Left lobe of liver (tissue), 2 donors: ENCODE measurements around the gene SSB. TPM values are rescaled to one million over a fixed set of nuclear protein-coding genes. Genes with fewer than 3 reads are reported as not detected.
A peak's percentile ranks its signal among the peaks of the same experiment; 100 is the strongest.
"Not testable (repeated sequence)": the region's sequence is repeated elsewhere in the genome, so short reads cannot be mapped to it uniquely, and the experiment has no call there.

ENCODE experiments used
- ATAC-seq: fragments of 200-7000 bp; cut with Tn5 transposase; one replicate; pipeline ENCODE4 v1.9.1; 2020; ENCODE audit warnings: mild to moderate bottlenecking, moderate library complexity
- DNase-seq: peaks from one replicate; pipeline ENCODE4 v3.0.0-alpha.2; 2020; ENCODE audit warnings: low spot score
- total RNA-seq: library from RNA; stranded (reverse); gene quantifications from one replicate; pipeline ENCODE4 v1.2.1, GENCODE V29; 2021
- donor health status: DM: no; HTN: no; CAD: no; lungs with moderate emphysema.
- donor health status: DM: no; HTN: yes; CAD: no.

SSB gene
- total RNA-seq, 1 donor from 2014 or later: 21.4 TPM

GRCh38 chr2:169828141-169828811, 29.6 kb downstream of the SSB start:
- DNase-seq (peak; percentile 60), ATAC-seq (peak; percentile 60)

- ATAC-seq (no peak), DNase-seq (no peak)
These were observed 35.7 kb downstream of the SSB start for GRCh38 chr2:169834401-169834800.

- DNase-seq (no peak), ATAC-seq (peak; percentile 15)
These were observed 40.2 kb downstream of the SSB start for GRCh38 chr2:169838743-169839489.

- DNase-seq (no peak), ATAC-seq (peak; percentile 34)
These were observed 41.5 kb downstream of the SSB start for GRCh38 chr2:169839954-169840746.

- DNase-seq (no peak), ATAC-seq (peak; percentile 14)
These were observed 42.1 kb downstream of the SSB start for GRCh38 chr2:169840747-169841142.

- not testable (repeated sequence) for ATAC-seq, DNase-seq
These were observed 43.0 kb downstream of the SSB start for GRCh38 chr2:169841625-169842024.

GRCh38 chr2:169845016-169845415, 46.3 kb downstream of the SSB start:
- ATAC-seq (no peak), DNase-seq (no peak)

GRCh38 chr2:169848959-169849693, 50.5 kb downstream of the SSB start:
- ATAC-seq (peak; percentile 75), DNase-seq (peak; percentile 56)

- DNase-seq: no peak
- peak; percentile 12 for ATAC-seq
These were observed 51.0 kb downstream of the SSB start for GRCh38 chr2:169849710-169850109.

GRCh38 chr2:169853041-169853668, 54.5 kb downstream of the SSB start:
- DNase-seq (no peak), ATAC-seq (no peak)

GRCh38 chr2:169855281-169856258, 56.9 kb downstream of the SSB start:
- ATAC-seq, DNase-seq: not testable (repeated sequence)

GRCh38 chr2:169859423-169859822, 60.8 kb downstream of the SSB start:
- ATAC-seq (no peak), DNase-seq (no peak)

GRCh38 chr2:169860149-169860548, 61.5 kb downstream of the SSB start:
- no peak for ATAC-seq
- no peak for DNase-seq

Other genes starting within 250 kb of the SSB start
- gene FASTKD1, start 225.0 kb upstream of the SSB start, total RNA-seq: 10.6 TPM
- gene PPIG, start 214.5 kb upstream of the SSB start, total RNA-seq: 23.0 TPM
- not detected for gene CFAP210, start 104.5 kb upstream of the SSB start, total RNA-seq
- gene PHOSPHO2, start 104.4 kb upstream of the SSB start, total RNA-seq: 2.1 TPM
- gene KLHL23, start 65.0 kb upstream of the SSB start, total RNA-seq: 6.5 TPM
- gene METTL5, start 26.0 kb downstream of the SSB start, total RNA-seq: 15.2 TPM
- gene UBR3, start 28.6 kb downstream of the SSB start, total RNA-seq: 27.6 TPM